ENCODE results near the gene CNTLN.
A peak's percentile ranks its signal among the peaks of the same experiment; 100 is the strongest.
"Not testable (repeated sequence)": the region's sequence is repeated elsewhere in the genome, so short reads cannot be mapped to it uniquely, and the experiment has no call there.

The CNTLN gene

DNA sequence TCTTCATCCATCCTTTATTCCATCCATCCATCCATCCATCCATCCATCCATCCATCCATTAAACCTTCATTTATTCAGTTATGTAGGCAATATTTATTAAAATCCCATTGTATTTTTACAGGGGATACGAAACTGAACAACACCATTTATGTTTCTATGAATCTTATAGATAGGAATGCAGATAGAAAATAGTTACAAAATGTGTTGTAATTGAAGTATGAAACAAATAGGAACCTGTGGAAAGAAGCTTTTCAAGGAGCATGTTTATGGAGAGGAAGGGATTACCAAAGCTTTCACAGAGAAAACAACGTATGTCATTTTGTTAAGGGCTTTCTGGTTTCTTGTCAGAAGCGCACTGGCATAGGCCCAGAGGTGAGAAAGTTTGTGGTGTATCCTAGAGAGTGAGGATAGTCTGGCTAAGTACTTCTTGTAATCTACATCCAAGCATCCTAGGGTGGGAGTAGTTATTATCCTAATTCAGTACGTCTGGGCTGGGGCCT lies 184.0 kb downstream of the CNTLN start:
- DNase-seq (ENCODE audit: low spot score), result no peak

DNA sequence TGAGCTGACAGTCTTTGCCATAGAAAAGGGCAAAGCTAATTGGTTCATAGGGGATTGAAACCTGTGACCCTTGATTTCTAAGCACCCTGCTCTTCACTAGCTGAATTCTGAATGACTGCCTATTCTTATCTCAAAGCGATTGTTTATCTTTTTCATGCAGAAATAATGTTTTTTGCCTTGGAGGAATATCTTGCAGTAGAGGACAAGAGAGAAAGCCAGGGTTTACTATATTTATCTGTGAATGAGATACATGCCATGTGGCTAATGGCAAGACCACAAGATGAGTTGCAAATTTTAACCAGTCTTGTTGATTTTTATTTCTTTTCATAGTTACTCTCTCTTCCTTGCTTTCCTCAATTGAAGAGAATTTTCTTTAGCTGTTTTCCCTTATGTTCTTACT lies 185.0 kb downstream of the CNTLN start:
- no peak for DNase-seq (ENCODE audit: low spot score)

DNA sequence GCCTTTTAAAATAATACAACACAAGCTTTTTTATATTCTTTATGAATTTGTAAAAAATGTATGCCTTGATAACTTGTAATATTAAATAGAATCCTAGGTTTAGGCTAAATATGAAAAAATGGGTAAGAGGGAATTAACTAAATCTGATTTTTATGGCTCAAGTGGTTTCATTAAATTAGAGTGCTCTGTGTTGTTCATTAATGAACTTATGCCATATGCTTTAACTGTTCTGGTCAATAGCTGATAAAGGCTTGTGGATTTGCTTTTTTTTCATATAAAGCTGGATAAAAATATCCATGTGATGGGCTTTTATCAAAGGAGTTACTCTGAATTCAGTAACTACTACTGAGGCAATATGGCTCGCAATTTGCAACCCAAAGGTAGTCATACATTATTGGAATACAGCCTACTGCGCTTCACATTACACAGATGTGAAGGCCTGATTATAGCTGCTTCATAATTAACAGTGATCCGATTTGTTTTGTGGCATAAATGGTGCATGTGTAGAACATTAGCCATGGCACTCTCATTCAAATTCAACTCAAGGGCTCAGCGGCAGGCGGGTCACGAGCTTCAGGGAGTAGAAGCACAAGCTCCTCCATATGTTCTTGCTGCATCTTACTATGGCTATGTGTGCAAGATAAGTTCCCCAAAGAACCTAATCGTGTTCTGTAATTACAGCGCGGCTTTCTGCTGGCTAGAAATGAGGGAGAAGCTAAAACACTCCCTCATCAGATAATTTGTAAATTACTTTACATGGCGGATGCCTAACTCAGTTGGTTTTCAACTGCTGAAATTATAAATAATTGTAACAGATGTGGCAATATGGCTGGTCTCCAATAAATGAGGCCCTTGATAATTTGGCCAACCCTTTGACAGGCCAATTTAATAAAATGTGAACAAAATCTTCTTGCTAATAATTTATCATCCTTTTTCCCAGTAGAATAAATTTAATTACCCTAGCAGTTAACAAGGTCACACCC lies 188.3 kb downstream of the CNTLN start:
- DNase-seq (ENCODE audit: low spot score), result no peak

DNA sequence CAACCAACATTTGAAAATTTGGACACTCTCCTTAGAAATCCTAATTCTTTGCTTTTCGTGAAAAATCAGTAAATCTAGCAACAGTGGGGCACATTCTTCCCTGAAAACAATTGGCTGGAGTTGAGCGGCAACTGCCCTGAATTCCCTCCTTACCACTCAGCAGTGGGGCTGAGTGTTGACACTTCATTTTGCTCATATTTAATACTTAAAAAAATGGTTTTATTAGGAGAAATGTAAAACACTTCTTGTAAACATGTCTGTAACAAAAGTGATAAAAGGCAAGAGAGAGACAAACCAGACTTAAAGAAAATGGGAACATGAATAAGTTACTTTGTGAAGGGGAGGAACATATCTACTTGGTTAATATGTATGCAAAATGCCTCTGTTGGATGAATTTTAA lies 193.5 kb downstream of the CNTLN start:
- no peak for DNase-seq (ENCODE audit: low spot score)

DNA sequence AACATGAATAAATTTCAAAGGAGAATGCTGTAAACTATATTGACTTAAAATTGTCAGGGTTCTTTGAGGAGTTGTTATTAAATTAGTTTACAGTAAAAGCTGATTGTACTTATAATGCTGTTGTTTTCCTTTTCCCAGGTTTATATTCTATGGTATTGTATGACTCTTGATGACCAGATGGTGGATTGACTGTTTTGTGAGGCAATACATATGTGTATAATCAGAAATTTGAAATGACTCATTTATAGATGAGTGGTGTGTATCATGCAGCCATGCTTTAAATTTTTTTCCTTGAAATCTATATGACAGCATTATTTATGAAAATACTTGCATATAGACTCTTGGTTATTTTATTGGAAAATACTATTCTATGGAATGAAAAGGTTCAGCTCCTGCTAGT lies 195.3 kb downstream of the CNTLN start:
- peak; percentile 35 for DNase-seq (ENCODE audit: low spot score)

DNA sequence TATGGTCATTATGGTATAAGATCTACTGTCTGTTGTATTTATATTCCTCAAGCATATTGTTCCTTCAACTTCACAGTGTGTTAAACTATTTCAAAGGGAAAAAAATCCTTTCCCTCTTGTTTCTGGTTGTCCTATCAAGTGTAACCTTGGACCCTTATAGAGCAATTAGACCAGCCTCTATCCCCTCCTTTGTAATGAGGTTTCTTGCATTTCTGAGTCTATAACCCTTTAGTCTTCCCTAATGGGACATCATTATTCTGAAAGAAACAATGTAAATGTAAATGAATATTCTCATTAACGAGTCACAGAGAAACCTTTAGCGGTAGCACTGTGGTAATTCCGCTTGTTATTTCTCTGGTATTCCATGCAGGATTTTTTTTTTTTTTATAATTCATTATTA lies 197.3 kb downstream of the CNTLN start:
- DNase-seq (ENCODE audit: low spot score), result no peak

DNA sequence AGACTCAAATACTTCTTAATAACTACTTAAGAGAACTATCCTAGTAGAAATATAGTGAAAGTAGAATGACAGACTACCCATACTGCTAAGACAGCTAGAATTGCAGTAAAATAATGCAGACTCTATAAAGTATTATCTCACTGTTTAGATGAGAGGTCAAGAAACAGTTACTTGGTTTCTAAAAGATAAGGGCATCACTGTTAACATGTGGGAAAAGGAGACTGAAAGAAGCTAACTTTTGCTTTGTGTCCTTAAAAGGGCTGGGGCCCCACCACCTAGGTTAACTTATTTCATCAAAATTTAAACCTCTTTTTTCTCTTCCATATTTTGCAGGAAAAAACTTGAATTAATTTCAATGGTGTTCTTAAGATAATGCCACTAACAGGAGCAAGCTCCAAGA lies 204.3 kb downstream of the CNTLN start:
- DNase-seq (ENCODE audit: low spot score), result no peak

DNA sequence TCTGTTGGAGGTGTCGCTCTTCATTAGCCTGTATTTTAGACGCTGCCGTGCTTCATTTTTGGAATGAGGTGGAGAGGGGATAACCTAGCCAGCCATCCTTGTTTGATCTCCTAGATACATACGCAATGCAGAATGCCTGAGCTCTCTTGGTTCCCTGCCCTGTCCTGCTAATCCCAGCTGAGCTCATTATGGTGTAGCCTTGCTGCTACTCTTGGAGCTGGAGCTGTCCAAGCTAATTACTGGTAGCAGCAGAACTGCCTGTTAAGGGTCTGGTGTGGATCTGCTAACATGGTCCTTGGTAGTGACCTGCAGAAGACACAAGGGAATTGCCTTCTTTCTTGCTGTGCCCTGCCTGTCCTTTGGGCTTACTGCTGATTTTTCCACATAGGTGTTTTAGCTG lies 207.9 kb downstream of the CNTLN start:
- no peak for DNase-seq (ENCODE audit: low spot score)

DNA sequence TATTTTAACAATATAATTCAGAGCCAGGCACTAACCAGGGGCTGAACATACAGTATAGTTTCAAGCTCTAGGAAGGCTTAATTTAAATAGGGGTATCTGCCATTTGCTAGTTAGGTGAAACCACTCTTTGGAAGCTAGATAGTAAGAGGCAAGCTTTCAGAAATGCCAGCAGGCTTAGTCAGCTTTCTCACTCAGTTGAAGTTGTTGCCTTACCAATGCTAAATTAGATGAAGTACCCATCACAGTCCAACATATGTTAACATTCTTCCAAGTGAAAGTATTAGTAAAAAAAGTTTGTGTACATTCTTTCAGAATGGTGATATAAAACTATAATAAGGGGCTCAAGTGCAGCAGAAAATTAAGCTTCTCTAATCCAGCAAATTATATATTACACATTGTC lies 215.0 kb downstream of the CNTLN start:
- no peak for DNase-seq (ENCODE audit: low spot score)

DNA sequence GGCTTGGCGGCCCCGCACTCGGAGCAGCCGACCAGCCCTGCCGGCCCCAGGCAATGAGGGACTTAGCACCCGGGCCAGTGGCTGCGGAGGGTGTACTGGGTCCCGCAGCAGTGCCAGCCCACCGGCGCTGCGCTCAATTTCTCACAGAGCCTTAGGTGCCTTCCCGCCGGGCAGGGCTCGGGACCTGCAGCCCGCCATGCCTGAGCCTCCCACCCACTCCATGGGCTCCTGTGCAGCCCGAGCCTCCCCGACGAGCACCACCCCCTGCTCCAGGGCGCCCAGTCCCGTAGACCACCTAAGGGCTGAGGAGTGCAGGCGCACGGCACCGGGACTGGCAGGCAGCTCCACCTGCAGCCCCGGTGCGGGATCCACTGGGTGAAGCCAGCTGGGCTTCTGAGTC lies 219.2 kb downstream of the CNTLN start:
- DNase-seq (ENCODE audit: low spot score), result not testable (repeated sequence)

DNA sequence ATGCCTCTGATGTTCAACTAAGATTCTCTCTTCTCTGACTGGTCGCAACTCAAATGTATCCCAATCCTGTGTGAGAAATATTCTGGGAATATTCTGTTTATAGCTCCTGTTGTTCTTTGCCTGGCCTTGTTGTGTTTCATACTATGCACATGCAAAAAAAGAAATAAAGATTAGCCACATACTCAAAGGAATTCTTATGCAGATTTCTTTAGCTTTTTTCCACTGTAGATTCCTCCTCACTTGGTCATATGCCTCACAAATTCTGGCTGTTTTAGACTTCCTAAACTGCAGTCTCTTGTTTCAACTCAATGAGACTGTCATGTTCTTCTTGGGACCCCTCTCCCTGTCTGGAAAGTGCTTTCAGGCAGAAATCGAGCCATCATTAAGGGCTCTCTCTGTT lies 226.5 kb downstream of the CNTLN start:
- DNase-seq (ENCODE audit: low spot score), result no peak

DNA sequence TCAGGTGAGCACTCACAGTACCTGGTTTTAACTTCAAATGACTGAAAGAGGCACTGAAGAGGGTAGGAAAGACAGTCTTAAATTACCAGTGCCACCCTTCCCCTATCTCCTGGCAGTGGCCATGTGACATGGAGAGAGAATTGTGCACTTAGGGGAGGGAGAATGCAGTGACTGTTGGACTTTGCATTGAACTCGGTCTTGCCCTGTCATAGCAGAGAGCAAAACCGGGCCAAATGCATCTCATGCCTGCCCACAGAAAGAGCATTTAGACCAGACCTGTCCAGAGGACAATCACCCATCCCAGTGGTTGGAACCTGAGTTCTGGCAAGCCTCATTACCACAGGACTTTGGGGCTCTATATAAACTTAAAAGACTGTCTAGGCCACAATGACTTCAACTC lies 232.2 kb downstream of the CNTLN start:
- DNase-seq (ENCODE audit: low spot score), result no peak

DNA sequence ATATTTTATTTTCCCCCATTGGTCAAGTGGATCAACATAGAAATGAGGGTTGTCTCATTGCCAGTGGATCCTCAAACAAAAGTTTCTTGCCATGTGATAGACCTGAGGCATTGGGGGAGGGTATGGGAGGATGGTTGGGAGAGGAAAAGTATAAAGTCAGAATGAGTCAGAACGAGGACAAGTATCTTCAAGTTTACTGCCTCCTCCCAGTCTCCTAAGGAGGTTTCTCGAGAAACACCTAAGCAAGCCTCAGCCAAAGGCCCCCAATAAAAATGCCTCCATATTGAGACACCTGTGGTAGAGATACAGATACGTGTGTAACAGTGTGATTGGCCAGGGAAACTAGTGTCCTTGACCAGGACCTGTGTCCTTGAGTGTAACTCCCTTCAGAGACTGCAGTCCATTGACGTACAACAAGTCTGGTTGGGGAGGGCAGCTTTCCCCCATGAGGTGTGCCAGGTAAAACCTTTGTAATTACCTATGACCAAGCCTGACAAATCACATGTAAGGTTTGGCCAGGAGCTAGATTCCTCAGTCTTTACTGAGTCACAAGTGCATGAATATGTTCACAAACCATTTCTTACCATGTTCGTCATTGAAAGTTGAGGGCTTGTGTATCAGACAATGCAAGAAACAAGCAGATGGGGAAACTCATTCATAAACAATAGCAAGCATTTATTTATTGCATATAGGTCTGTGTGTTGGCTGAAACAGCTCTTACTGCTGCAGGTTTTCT lies 245.5 kb downstream of the CNTLN start:
- no peak for DNase-seq (ENCODE audit: low spot score)

DNA sequence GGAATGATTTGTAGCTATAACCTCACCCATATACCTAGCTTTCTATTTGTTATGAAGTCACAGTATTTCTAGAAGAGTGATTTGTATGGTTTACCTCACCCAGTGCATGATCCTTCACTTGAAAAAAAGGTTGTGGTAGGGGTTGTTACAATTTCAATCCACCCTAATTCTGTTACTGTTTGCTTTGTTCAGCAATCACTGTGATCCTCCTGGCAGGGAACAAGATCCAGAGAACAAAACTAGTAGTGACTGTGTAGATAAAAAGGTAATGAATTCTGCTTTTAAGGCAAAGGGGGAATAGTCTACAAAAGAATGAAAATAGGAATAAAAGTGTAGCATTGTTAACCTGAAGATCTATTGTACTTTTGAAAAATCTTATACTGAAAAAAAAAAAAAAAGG lies 252.7 kb downstream of the CNTLN start:
- no peak for DNase-seq (ENCODE audit: low spot score)

DNA sequence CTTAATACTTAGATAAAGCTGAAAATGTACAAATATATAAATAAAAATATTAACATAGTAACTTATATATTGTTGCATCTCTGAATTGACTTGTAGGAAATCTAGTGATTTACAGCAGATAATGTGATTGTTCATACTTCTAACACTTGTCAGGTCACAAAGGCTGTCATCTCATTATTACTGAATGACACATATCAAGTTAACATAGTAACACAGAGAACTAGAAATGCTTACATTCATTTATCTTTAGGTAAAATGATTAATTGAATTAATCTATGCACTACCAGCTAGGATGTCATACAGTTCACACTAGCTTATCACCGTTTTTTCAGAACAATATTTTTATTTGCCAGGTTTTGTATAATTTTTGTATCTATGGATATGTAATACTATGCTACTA lies 254.2 kb downstream of the CNTLN start:
- no peak for DNase-seq (ENCODE audit: low spot score)

DNA sequence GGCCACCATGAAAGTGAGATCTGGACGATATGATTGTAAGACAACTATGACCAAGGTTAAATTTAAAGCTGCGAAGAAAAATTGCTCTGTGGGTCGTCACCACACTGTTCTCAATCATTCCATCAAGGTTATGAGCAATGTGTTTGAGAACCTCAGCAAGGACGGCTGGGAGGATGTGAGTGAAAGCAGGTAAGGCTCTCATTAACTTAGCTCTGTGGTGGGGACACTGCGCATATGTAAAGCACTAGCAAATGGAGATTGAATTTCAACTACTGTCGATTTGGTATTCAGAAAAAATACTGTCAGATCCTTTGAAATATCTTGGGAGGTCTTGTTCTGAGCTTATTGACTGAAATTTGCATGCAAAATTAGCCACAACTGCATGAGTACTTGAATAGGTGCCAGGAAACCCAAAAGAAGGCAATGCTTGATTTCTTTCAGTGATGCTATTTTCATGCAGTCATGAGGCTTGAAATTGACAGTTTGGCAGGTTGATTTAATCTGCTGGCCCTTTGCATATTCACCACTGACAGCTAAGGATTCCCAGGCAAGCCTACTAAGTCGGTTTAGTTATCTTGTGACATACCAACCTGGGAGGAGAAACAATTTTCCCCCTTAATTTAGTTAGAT lies 260.2 kb downstream of the CNTLN start:
- DNase-seq (ENCODE audit: low spot score), result no peak

DNA sequence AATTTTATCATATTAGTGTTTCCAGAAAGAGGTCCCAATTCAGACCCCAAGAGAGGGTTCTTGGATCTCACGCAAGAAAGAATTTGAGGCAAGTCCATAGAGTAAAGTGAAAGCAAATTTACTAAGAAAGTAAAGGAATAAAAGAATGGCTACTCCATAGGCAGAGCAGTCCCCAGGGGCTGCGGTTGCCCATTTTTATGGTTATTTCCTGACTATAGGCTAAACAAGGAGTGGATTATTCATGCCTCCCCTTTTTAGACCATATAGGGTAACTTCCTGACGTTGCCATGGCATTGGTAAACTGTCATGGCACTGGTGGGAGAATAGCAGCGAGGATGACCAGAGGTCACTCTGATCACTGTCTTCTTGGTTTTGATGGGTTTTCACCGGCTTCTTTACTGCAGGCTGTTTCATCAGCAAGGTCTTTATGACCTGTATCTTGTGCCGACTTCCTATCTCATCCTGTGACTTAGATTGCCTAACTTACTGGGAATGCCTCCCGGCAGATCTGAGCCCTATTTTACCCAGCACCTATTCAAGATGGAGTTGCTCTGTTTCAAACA lies 262.4 kb downstream of the CNTLN start:
- DNase-seq (ENCODE audit: low spot score), result not testable (repeated sequence)

DNA sequence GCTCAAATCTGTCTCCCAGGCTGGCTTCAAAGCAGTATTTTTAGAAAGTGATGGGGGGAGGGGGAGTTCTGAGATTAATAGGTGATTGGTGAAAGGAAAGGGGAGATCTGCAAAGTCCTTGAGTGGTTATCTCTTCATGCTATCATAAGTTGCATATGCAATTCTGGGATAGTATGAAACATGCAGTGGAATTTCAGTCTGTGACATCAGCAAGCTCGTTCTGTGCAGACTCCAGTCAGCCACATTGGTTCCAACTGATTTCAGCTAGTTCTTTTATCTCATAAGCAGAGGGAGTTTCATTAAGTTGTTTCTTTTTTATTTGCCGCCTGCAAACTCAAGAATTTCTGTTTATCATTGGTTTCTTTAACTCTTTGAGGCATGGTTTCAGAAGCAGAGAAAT lies 263.5 kb downstream of the CNTLN start:
- no peak for DNase-seq (ENCODE audit: low spot score)

DNA sequence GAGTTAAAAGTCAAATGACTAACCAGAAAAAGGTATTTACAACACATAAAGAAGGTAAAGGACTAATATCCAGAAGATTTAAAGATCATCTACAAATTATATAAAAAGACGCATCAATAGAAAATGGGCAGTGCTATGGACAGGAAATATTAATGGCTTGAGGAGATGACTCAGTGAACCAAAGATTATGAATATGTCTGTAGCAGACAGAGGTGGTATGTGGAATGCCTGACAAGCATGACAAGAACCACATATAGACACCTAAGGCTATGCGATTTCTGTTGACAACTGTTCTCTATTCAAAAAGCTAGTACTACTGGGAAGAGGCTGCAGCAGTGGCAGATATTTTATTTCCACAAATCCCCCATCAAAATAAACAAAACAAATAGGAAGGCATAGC lies 267.0 kb downstream of the CNTLN start:
- no peak for DNase-seq (ENCODE audit: low spot score)

DNA sequence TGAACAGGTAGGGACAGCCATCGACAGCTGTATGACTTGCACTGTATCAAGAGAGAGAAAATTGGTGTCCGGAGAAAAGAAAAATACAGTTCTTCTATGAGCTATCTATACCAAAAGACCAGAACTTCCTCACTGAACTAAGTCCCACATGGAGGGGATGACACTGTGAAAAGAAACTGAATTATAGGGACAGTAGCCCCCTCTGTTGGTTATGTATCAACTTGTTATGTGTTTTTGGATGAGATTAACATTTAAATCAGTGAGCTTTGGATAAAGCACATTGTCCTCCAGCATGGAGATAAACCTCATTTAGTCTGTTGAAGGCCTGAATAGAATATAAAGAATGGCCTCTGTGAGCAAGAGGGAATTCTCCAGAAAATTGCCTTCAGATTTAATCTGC lies 267.5 kb downstream of the CNTLN start:
- DNase-seq (ENCODE audit: low spot score), result no peak

DNA sequence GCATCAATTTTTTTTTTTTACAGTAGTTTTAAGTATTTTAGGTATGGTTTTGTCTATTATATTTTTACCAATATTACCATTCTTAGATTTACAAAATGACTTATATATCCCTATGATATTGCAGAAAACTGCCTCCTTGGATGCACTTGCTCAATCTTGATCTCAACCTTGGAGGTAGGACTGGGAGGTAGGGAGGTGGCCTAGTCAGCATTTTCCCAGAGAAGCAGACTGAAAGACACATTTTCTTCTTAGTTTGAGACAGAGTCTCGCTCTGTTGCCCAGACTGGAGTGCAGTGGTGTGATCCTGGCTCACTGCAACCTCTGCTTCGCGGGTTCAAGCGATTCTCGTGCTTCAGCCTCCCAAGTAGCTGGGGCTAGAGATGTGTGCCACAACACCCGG lies 268.7 kb downstream of the CNTLN start:
- DNase-seq (ENCODE audit: low spot score), result no peak

DNA sequence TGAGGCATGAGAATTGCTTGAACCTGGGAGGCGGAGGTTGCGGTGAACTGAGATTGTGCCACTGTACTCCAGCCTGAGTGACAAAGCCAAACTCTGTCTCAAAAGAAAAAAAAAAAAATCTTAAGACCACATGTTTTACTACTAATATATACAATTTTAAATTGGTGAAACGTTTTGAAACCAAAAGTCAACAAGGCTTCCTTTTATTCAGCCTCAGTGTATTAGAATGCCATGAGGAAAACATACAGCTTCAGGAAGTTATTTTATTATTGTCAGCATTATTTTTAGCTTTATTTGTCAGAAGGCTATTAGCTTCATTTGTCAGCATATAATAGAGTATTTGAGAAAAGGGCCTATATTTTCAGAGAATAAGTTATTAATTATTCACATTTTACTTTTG lies 280.1 kb downstream of the CNTLN start:
- DNase-seq (ENCODE audit: low spot score), result no peak

Measured in RKO (cell line).